Erythroblast (primary cell): ENCODE measurements around the gene MAP3K2.

Experiments used
- GATA1 ChIP-seq: IDR thresholded peaks from 2 replicates; pipeline ENCODE4 v1.6.1; 2011; ENCODE audit warnings: low read depth, mild to moderate bottlenecking, control low read depth, low read length, moderate library complexity
- POLR2A ChIP-seq: IDR thresholded peaks from 2 replicates; pipeline ENCODE4 v1.6.1; 2011; ENCODE audit warnings: mild to moderate bottlenecking, low read length

GRCh38 chr2:127400897-127401756 is 13.4 kb upstream of the MAP3K2 start:
- TF ChIP-seq POLR2A (no peak), GATA1 (no peak)
